KOPT-K1 (cell line): ENCODE data around the gene RAVER2.
"Not testable (repeated sequence)": the region's sequence is repeated elsewhere in the genome, so short reads cannot be mapped to it uniquely, and the experiment has no call there.

Source experiments
- H3K27ac ChIP-seq: fragments of 200-600 bp; sonication (generic); 2 replicates; pipeline ENCODE4 v1.5.1; 2016; ENCODE audit warnings: antibody characterized with exemption, mild to moderate bottlenecking, low read depth, low read length; ENCODE audit not compliant: poor library complexity, severe bottlenecking
- H3K36me3 ChIP-seq: fragments of 200-600 bp; sonication (generic); 2 replicates; pipeline ENCODE4 v1.5.1; 2017; ENCODE audit warnings: antibody characterized with exemption, mild to moderate bottlenecking, low read length, moderate library complexity; ENCODE audit not compliant: insufficient read depth
- H3K9me3 ChIP-seq: fragments of 200-600 bp; sonication (generic); 2 replicates; pipeline ENCODE4 v1.5.1; 2017; ENCODE audit warnings: antibody characterized with exemption, low read length, mild to moderate bottlenecking; ENCODE audit not compliant: insufficient read depth, poor library complexity, severe bottlenecking

Gene RAVER2

GRCh38 chr1:64744492-64745180, at the start of gene RAVER2:
RAVER2 (plus strand) TSS chr1:64745075; CDS start chr1:64745173, 98 bp downstream.
- no peak within 1 kb of the TSS for H3K27ac ChIP-seq

GRCh38 chr1:64696879-64697278, 48.0 kb upstream of the RAVER2 start:
- H3K27ac ChIP-seq: no peak overlapping the region
- no peaks in the 10 kb centered on the region for H3K36me3 ChIP-seq
- no peaks in the 10 kb centered on the region for H3K9me3 ChIP-seq

More at GRCh38 chr1:64744492-64745180, at the start of gene RAVER2:
- H3K36me3 ChIP-seq: no peaks in the 10 kb centered on the region
- no peaks in the 10 kb centered on the region for H3K9me3 ChIP-seq

GRCh38 chr1:64699327-64699726, 45.5 kb upstream of the RAVER2 start:
- H3K9me3 ChIP-seq: no peaks in the 10 kb centered on the region
- no peaks in the 10 kb centered on the region for H3K36me3 ChIP-seq
- no peak overlapping the region for H3K27ac ChIP-seq

GRCh38 chr1:64701071-64701470, 43.8 kb upstream of the RAVER2 start:
- H3K36me3 ChIP-seq: no peaks in the 10 kb centered on the region
- H3K9me3 ChIP-seq: no peaks in the 10 kb centered on the region
- no peak overlapping the region for H3K27ac ChIP-seq

- no peaks in the 10 kb centered on the region for H3K36me3 ChIP-seq
- H3K27ac ChIP-seq: no peak overlapping the region
- H3K9me3 ChIP-seq: no peaks in the 10 kb centered on the region
Observed at GRCh38 chr1:64701886-64702285, 43.0 kb upstream of the RAVER2 start.

GRCh38 chr1:64702670-64703069, 42.2 kb upstream of the RAVER2 start:
- not testable (repeated sequence) for H3K27ac ChIP-seq, H3K9me3 ChIP-seq, H3K36me3 ChIP-seq

- no peaks in the 10 kb centered on the region for H3K9me3 ChIP-seq
- H3K27ac ChIP-seq: no peak overlapping the region
- H3K36me3 ChIP-seq: no peaks in the 10 kb centered on the region
Observed at GRCh38 chr1:64703600-64703999, 41.3 kb upstream of the RAVER2 start.

GRCh38 chr1:64705591-64705990, 39.3 kb upstream of the RAVER2 start:
- Histone ChIP-seq H3K36me3 (no peaks in the 10 kb centered on the region), H3K9me3 (no peaks in the 10 kb centered on the region), H3K27ac (no peak overlapping the region)

- H3K36me3 ChIP-seq: no peaks in the 10 kb centered on the region
- H3K9me3 ChIP-seq: no peaks in the 10 kb centered on the region
- no peak overlapping the region for H3K27ac ChIP-seq
Observed at GRCh38 chr1:64711266-64711665, 33.6 kb upstream of the RAVER2 start.

GRCh38 chr1:64712049-64712448, 32.8 kb upstream of the RAVER2 start:
- Histone ChIP-seq H3K9me3 (no peaks in the 10 kb centered on the region), H3K27ac (no peak overlapping the region), H3K36me3 (no peaks in the 10 kb centered on the region)

- no peak overlapping the region for H3K27ac ChIP-seq
- H3K9me3 ChIP-seq: no peaks in the 10 kb centered on the region
Observed at GRCh38 chr1:64715186-64715585, 29.7 kb upstream of the RAVER2 start.

GRCh38 chr1:64721135-64721534, 23.7 kb upstream of the RAVER2 start:
- Histone ChIP-seq H3K9me3 (no peaks in the 10 kb centered on the region), H3K36me3 (no peaks in the 10 kb centered on the region), H3K27ac (no peak overlapping the region)

More at GRCh38 chr1:64715186-64715585, 29.7 kb upstream of the RAVER2 start:
- no peaks in the 10 kb centered on the region for H3K36me3 ChIP-seq

- H3K9me3 ChIP-seq: no peaks in the 10 kb centered on the region
- H3K27ac ChIP-seq: no peak overlapping the region
- H3K36me3 ChIP-seq: no peaks in the 10 kb centered on the region
Observed at GRCh38 chr1:64721576-64722145, 23.2 kb upstream of the RAVER2 start.

GRCh38 chr1:64727861-64728260, 17.0 kb upstream of the RAVER2 start:
- Histone ChIP-seq H3K9me3 (no peaks in the 10 kb centered on the region), H3K27ac (no peak overlapping the region), H3K36me3 (no peaks in the 10 kb centered on the region)

GRCh38 chr1:64733581-64734286, 11.1 kb upstream of the RAVER2 start:
- no peak overlapping the region for H3K27ac ChIP-seq
- H3K36me3 ChIP-seq: no peaks in the 10 kb centered on the region
- H3K9me3 ChIP-seq: no peaks in the 10 kb centered on the region
